SK-MEL-5 (cell line): ENCODE measurements around the gene KIF14. TPM values are rescaled to one million over a fixed set of nuclear protein-coding genes. Genes with fewer than 3 reads are reported as not detected.

Experiments used
- DNase-seq: peaks from one replicate; pipeline ENCODE4 v3.0.0-alpha.2; 2016; ENCODE audit warnings: low read depth, low spot score
- in situ Hi-C: cut with HindIII; loops from 2 replicates; pipeline ENCODE4 v1.10.0; 2016; ENCODE audit warnings: low sequenced_read_pairs, high pct_unique_total_duplicates, low pct_unique_long_range_greater_than_20kb
- polyA plus RNA-seq, 2 experiments: library from polyadenylated mRNA; depleted of rRNA; stranded (reverse); fragments of >200 nt; gene quantifications; 2 replicates each; pipeline ENCODE4 v1.2.3, GENCODE V29; 2015
- total RNA-seq: library from RNA; depleted of rRNA; stranded (reverse); fragments of >200 nt; shearing (Covaris generic); gene quantifications from 2 replicates; pipeline ENCODE4 v1.2.3, GENCODE V29; 2014; rRNA removed

Gene KIF14, protein sequence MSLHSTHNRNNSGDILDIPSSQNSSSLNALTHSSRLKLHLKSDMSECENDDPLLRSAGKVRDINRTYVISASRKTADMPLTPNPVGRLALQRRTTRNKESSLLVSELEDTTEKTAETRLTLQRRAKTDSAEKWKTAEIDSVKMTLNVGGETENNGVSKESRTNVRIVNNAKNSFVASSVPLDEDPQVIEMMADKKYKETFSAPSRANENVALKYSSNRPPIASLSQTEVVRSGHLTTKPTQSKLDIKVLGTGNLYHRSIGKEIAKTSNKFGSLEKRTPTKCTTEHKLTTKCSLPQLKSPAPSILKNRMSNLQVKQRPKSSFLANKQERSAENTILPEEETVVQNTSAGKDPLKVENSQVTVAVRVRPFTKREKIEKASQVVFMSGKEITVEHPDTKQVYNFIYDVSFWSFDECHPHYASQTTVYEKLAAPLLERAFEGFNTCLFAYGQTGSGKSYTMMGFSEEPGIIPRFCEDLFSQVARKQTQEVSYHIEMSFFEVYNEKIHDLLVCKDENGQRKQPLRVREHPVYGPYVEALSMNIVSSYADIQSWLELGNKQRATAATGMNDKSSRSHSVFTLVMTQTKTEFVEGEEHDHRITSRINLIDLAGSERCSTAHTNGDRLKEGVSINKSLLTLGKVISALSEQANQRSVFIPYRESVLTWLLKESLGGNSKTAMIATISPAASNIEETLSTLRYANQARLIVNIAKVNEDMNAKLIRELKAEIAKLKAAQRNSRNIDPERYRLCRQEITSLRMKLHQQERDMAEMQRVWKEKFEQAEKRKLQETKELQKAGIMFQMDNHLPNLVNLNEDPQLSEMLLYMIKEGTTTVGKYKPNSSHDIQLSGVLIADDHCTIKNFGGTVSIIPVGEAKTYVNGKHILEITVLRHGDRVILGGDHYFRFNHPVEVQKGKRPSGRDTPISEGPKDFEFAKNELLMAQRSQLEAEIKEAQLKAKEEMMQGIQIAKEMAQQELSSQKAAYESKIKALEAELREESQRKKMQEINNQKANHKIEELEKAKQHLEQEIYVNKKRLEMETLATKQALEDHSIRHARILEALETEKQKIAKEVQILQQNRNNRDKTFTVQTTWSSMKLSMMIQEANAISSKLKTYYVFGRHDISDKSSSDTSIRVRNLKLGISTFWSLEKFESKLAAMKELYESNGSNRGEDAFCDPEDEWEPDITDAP (N-terminal part only)
- total RNA-seq: 8.7 and 10.2 TPM in 2 replicates
- polyA plus RNA-seq (2015; cell fraction: cytosol; rRNA removed): 6.9 and 9.6 TPM in 2 replicates
- polyA plus RNA-seq (2015; cell fraction: nucleus; rRNA removed): 7.6 and 8.3 TPM in 2 replicates

- in situ Hi-C loops: loop anchor here (25.0 kb wide), 1 partner anchor 167 kb away; no protein-coding TSS in a partner anchor
- DNase-seq: peak; percentile 90
These were observed at the start of gene KIF14 for GRCh38 chr1:200620273-200621131. TSS of gene KIF14 (minus strand) at chr1:200620751. CDS start at chr1:200618723, 2,028 bp downstream.

- DNase-seq: peak; percentile 98
- in situ Hi-C loops: no loop called here
These were observed 49.0 kb upstream of the KIF14 start, which contains the start of gene DDX59 for GRCh38 chr1:200669314-200670241. TSS of gene DDX59 (minus strand) at chr1:200669907. CDS start at chr1:200666740, 3,167 bp downstream.

- in situ Hi-C loops: no loop called here
- DNase-seq: no peak
These were observed 48.2 kb upstream of the KIF14 start for GRCh38 chr1:200668514-200669313.

DNA sequence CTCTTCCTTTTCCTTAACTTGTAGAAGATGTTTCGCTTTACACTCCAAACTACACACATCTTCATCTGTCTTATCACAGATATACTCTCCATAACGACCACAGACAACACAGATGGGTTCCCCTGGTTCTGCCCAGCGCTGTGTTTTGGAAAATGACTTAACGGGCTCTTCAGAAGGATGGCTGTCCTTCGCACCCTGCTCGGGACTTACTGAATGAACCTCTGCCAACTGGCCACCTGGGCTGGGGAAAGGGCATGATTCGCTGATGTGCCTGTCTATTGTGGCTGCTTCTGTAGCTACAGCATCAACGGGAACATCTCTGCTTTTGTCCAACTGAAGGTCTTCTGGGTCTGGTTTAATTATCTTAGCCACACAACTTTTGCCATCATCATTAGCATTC, 45.8 kb upstream of the KIF14 start:
- in situ Hi-C loops: no loop called here
- no peak for DNase-seq

- DNase-seq: no peak
- in situ Hi-C loops: no loop called here
These were observed 45.3 kb upstream of the KIF14 start for GRCh38 chr1:200665861-200666260.

- in situ Hi-C loops: no loop called here
- no peak for DNase-seq
These were observed 40.2 kb upstream of the KIF14 start for GRCh38 chr1:200660719-200661118.

DNA sequence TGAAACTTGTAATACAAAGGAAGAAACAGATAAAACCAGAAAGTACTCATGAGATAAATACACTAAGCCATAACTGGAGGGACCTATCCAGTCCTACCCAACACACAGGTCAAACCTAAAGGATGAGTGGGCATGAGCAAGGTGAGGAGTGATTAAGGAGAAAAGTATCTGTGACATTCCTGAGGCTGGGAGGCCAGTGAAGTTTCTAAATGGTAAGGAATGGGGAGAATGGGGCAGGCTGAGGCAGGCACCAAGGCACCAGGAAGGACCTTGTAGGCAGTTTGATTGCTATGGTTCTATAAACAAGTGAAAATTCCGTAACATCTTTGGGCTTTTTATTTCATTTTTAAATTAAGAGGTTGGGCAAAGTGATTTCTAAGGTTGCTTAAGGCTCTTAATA, 38.7 kb upstream of the KIF14 start:
- no peak for DNase-seq
- in situ Hi-C loops: no loop called here

DNA sequence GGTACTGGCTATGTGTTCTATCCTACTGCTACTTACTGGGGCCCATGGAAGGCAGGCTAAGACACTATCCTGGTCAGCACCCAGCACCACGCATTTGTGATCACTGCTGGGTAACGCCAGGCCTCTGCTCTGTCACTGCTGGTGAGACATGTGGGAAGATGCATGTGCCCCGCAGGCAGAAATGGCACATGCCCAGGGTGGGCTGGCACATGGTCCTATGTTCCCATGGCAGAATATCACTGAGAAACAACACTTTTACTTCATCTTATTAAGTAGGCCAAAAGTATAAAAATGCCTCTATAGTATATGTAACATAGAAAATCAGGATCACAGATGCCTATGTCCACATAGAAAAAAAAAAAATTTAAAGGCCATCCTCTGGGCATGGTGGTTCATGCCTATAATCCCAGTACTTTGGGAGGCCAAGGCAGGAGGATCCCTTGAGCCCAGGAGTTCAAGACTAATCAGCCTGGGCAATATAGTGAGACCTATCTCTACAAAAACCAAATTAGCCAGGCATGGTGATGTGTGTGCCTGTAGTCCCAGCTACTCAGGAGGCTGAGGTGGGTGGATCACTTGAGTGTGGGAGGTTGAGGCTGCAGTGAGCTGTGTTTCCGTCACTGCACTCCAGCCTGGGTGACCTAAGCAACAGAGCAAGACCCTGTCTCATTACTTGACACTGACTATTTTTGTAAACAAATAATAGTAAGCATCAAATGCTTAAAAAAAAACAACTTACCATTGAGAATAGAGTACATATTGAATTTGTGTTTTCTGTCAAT, 37.7 kb upstream of the KIF14 start:
- no peak for DNase-seq
- in situ Hi-C loops: no loop called here

- no peak for DNase-seq
- in situ Hi-C loops: no loop called here
These were observed 34.1 kb upstream of the KIF14 start for GRCh38 chr1:200654660-200655059.

- in situ Hi-C loops: no loop called here
- no peak for DNase-seq
These were observed 32.5 kb upstream of the KIF14 start for GRCh38 chr1:200653022-200653462.

GRCh38 chr1:200652378-200652777, 31.8 kb upstream of the KIF14 start:
- in situ Hi-C loops: no loop called here
- no peak for DNase-seq

GRCh38 chr1:200646515-200646914, 26.0 kb upstream of the KIF14 start:
- in situ Hi-C loops: no loop called here
- no peak for DNase-seq

- DNase-seq: no peak
These were observed 23.5 kb upstream of the KIF14 start for GRCh38 chr1:200644021-200644420.

DNA sequence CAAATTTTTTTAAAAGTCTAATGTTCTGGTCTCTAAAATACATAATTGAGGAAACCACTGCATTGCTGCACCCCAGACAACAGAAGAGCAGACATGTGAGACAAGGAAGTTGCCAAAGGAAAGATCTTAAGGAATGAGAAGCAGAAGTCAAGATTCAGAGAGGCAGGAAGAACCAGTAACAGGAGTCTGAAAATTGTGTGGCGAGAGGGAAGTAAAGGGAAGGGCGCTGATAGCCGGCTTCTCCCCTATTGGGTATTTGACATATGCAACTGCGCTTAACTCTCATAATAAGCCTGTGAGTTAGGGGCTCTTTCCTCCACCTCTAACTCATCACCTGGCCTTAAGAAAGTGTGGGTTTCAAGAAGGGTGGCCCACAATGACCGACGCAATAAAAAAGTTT, 21.9 kb upstream of the KIF14 start:
- no peak for DNase-seq
- in situ Hi-C loops: no loop called here

More at GRCh38 chr1:200644021-200644420, 23.5 kb upstream of the KIF14 start:
- in situ Hi-C loops: no loop called here
